ENCODE results near the gene VPS26B.

DNA sequence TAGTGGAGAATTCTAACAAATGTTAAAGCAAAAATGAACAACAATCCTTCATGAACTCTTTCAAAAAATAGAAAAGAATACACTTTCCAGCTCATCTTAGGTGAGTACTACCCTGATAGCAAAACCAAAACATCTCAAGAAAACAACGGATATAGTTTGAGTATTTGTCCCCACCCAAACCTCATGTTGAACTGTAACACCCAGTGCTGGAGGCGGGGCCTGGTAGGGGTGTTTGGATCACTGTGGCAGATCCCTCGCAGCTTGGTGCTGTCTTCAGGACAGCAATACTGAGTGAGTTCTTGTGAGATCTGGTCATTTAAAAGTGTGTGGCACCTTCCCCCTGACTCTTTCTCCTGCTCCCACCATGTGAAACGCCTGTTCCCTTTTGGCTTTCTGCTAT is 27.7 kb upstream of the VPS26B start:
- TF ChIP-seq MXD4 (CRISPR knock-in tag; IDR thresholded peaks at IDR 0.05; ENCODE audit: borderline replicate concordance), result no peak
- TF ChIP-seq, protein P1, sequence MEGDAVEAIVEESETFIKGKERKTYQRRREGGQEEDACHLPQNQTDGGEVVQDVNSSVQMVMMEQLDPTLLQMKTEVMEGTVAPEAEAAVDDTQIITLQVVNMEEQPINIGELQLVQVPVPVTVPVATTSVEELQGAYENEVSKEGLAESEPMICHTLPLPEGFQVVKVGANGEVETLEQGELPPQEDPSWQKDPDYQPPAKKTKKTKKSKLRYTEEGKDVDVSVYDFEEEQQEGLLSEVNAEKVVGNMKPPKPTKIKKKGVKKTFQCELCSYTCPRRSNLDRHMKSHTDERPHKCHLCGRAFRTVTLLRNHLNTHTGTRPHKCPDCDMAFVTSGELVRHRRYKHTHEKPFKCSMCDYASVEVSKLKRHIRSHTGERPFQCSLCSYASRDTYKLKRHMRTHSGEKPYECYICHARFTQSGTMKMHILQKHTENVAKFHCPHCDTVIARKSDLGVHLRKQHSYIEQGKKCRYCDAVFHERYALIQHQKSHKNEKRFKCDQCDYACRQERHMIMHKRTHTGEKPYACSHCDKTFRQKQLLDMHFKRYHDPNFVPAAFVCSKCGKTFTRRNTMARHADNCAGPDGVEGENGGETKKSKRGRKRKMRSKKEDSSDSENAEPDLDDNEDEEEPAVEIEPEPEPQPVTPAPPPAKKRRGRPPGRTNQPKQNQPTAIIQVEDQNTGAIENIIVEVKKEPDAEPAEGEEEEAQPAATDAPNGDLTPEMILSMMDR (IDR thresholded peaks at IDR 0.05), result no peak
- no peak for TF ChIP-seq ZNF317 (CRISPR knock-in tag; IDR thresholded peaks at IDR 0.05; ENCODE audit: borderline replicate concordance, low read depth)
- no peak for TF ChIP-seq CREB1 (CRISPR knock-in tag; IDR thresholded peaks at IDR 0.05)
- TF ChIP-seq SOX15 (CRISPR knock-in tag; IDR thresholded peaks at IDR 0.05), result no peak
